Measurements from ENCODE around the gene RUNX2.

- TF ChIP-seq NFIC (IDR thresholded peaks at IDR 0.05; ENCODE audit: borderline replicate concordance) (no peak), EP300 (IDR thresholded peaks at IDR 0.05; ENCODE audit: borderline replicate concordance in 1 of 2, low read depth in 1 of 2, low read length in 1 of 2) (no peak), MXI1 (IDR thresholded peaks at IDR 0.05; ENCODE audit: low read depth, low read length) (no peak), EZH2phosphoT487 (IDR thresholded peaks at IDR 0.05; ENCODE audit: borderline replicate concordance, low read depth) (no peak), REST (IDR thresholded peaks at IDR 0.05; ENCODE audit: low read depth, low read length) (no peak), JUND (IDR thresholded peaks at IDR 0.05) (no peak), POLR2AphosphoS5 (IDR thresholded peaks at IDR 0.05; ENCODE audit: low read depth, low read length) (no peak)
- TF ChIP-seq, protein P1, sequence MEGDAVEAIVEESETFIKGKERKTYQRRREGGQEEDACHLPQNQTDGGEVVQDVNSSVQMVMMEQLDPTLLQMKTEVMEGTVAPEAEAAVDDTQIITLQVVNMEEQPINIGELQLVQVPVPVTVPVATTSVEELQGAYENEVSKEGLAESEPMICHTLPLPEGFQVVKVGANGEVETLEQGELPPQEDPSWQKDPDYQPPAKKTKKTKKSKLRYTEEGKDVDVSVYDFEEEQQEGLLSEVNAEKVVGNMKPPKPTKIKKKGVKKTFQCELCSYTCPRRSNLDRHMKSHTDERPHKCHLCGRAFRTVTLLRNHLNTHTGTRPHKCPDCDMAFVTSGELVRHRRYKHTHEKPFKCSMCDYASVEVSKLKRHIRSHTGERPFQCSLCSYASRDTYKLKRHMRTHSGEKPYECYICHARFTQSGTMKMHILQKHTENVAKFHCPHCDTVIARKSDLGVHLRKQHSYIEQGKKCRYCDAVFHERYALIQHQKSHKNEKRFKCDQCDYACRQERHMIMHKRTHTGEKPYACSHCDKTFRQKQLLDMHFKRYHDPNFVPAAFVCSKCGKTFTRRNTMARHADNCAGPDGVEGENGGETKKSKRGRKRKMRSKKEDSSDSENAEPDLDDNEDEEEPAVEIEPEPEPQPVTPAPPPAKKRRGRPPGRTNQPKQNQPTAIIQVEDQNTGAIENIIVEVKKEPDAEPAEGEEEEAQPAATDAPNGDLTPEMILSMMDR (IDR thresholded peaks at IDR 0.05), result no peak
- TF ChIP-seq, protein P2, sequence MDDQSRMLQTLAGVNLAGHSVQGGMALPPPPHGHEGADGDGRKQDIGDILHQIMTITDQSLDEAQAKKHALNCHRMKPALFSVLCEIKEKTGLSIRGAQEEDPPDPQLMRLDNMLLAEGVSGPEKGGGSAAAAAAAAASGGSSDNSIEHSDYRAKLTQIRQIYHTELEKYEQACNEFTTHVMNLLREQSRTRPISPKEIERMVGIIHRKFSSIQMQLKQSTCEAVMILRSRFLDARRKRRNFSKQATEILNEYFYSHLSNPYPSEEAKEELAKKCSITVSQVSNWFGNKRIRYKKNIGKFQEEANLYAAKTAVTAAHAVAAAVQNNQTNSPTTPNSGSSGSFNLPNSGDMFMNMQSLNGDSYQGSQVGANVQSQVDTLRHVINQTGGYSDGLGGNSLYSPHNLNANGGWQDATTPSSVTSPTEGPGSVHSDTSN (IDR thresholded peaks at IDR 0.05), result no peak
Observed at GRCh38 chr6:45479834-45480751, 152.0 kb downstream of the RUNX2 start.
